Adipocyte (in vitro differentiated cells): ENCODE measurements around the gene PTPN13.
"Not testable (repeated sequence)": the region's sequence is repeated elsewhere in the genome, so short reads cannot be mapped to it uniquely, and the experiment has no call there.

Experiments
- DNase-seq: peaks from one replicate; pipeline ENCODE4 v3.0.0-alpha.2; 2015; ENCODE audit warnings: low read depth
- H3K27me3 ChIP-seq: replicated peaks from 2 replicates; pipeline ENCODE4 v1.7.0; 2013; ENCODE audit warnings: mild to moderate bottlenecking, low read length, moderate library complexity; ENCODE audit not compliant: control insufficient read depth, insufficient read depth
- H3K36me3 ChIP-seq: 2 replicates; pipeline ENCODE4 v1.7.0; 2013; ENCODE audit warnings: low read length, mild to moderate bottlenecking, moderate library complexity; ENCODE audit not compliant: control insufficient read depth, insufficient read depth, severe bottlenecking
- H3K4me1 ChIP-seq: 2 replicates; pipeline ENCODE4 v1.7.0; 2013; ENCODE audit warnings: mild to moderate bottlenecking, low read length, moderate library complexity; ENCODE audit not compliant: control insufficient read depth, insufficient read depth
- H3K4me3 ChIP-seq: 2 replicates; pipeline ENCODE4 v1.7.0; 2013; ENCODE audit warnings: mild to moderate bottlenecking, low read length, moderate library complexity
- H3K9ac ChIP-seq: 2 replicates; pipeline ENCODE4 v1.7.0; 2013; ENCODE audit warnings: mild to moderate bottlenecking, low read length, moderate library complexity
- H3K9me3 ChIP-seq: 2 replicates; pipeline ENCODE4 v1.7.0; 2013; ENCODE audit warnings: mild to moderate bottlenecking, low read length, moderate library complexity; ENCODE audit not compliant: control insufficient read depth

The PTPN13 gene

GRCh38 chr4:86679441-86679840 lies 85.3 kb downstream of the PTPN13 start:
- peaks cover 8% of the 10 kb centered on the region for H3K36me3 ChIP-seq
- no peaks in the 10 kb centered on the region for H3K9me3 ChIP-seq
- DNase-seq = no peak
- H3K4me3 ChIP-seq = no peak overlapping the region
- no peak overlapping the region for H3K9ac ChIP-seq
- no peaks in the 10 kb centered on the region for H3K27me3 ChIP-seq
- no peaks in the 10 kb centered on the region for H3K4me1 ChIP-seq

GRCh38 chr4:86683167-86683566 lies 89.1 kb downstream of the PTPN13 start:
- H3K27me3 ChIP-seq = no peaks in the 10 kb centered on the region
- no peaks in the 10 kb centered on the region for H3K4me1 ChIP-seq
- H3K36me3 ChIP-seq = peaks cover 8% of the 10 kb centered on the region
- no peak overlapping the region for H3K4me3 ChIP-seq
- no peak for DNase-seq
- H3K9me3 ChIP-seq = no peaks in the 10 kb centered on the region
- no peak overlapping the region for H3K9ac ChIP-seq

- Histone ChIP-seq H3K36me3 (peaks cover 11% of the 10 kb centered on the region), H3K4me3 (no peak overlapping the region), H3K27me3 (no peaks in the 10 kb centered on the region), H3K9me3 (no peaks in the 10 kb centered on the region), H3K9ac (no peak overlapping the region), H3K4me1 (no peaks in the 10 kb centered on the region)
- DNase-seq = no peak
Observed at GRCh38 chr4:86683983-86684382, 89.9 kb downstream of the PTPN13 start.

- H3K4me3 ChIP-seq = no peak overlapping the region
- peaks cover 21% of the 10 kb centered on the region for H3K36me3 ChIP-seq
- H3K9ac ChIP-seq = no peak overlapping the region
- H3K4me1 ChIP-seq = no peaks in the 10 kb centered on the region
- no peaks in the 10 kb centered on the region for H3K9me3 ChIP-seq
- H3K27me3 ChIP-seq = no peaks in the 10 kb centered on the region
- DNase-seq = peak; percentile 83
Observed at GRCh38 chr4:86685401-86685800, 91.3 kb downstream of the PTPN13 start.

GRCh38 chr4:86686741-86687140 lies 92.6 kb downstream of the PTPN13 start:
- Histone ChIP-seq H3K27me3 (no peaks in the 10 kb centered on the region), H3K36me3 (peaks cover 24% of the 10 kb centered on the region), H3K9me3 (no peaks in the 10 kb centered on the region), H3K4me3 (no peak overlapping the region), H3K4me1 (no peaks in the 10 kb centered on the region), H3K9ac (no peak overlapping the region)
- no peak for DNase-seq

GRCh38 chr4:86688026-86688425 lies 93.9 kb downstream of the PTPN13 start:
- no peak overlapping the region for H3K4me3 ChIP-seq
- H3K4me1 ChIP-seq = no peaks in the 10 kb centered on the region
- DNase-seq = no peak
- H3K9ac ChIP-seq = no peak overlapping the region
- peaks cover 25% of the 10 kb centered on the region for H3K36me3 ChIP-seq
- no peaks in the 10 kb centered on the region for H3K27me3 ChIP-seq
- H3K9me3 ChIP-seq = no peaks in the 10 kb centered on the region

- DNase-seq = no peak
Observed at GRCh38 chr4:86704601-86705000, 110.5 kb downstream of the PTPN13 start.

GRCh38 chr4:86706923-86707597 lies 112.9 kb downstream of the PTPN13 start:
- Histone ChIP-seq H3K9ac (no peak overlapping the region), H3K4me3 (no peak overlapping the region), H3K9me3 (no peaks in the 10 kb centered on the region), H3K27me3 (no peaks in the 10 kb centered on the region), H3K36me3 (peaks cover 5% of the 10 kb centered on the region), H3K4me1 (peaks cover 8% of the 10 kb centered on the region)
- peak; percentile 38 for DNase-seq

More at GRCh38 chr4:86704601-86705000, 110.5 kb downstream of the PTPN13 start:
- peaks cover 20% of the 10 kb centered on the region for H3K36me3 ChIP-seq
- H3K9me3 ChIP-seq = no peaks in the 10 kb centered on the region
- H3K4me3 ChIP-seq = no peak overlapping the region
- H3K27me3 ChIP-seq = no peaks in the 10 kb centered on the region
- H3K4me1 ChIP-seq = peaks cover 8% of the 10 kb centered on the region
- no peak overlapping the region for H3K9ac ChIP-seq

- no peak overlapping the region for H3K4me3 ChIP-seq
- no peak for DNase-seq
- H3K9ac ChIP-seq = no peak overlapping the region
- H3K4me1 ChIP-seq = peaks cover 4% of the 10 kb centered on the region
- no peaks in the 10 kb centered on the region for H3K27me3 ChIP-seq
- H3K9me3 ChIP-seq = no peaks in the 10 kb centered on the region
- H3K36me3 ChIP-seq = peaks cover 37% of the 10 kb centered on the region
Observed at GRCh38 chr4:86717651-86718050, 123.5 kb downstream of the PTPN13 start.

GRCh38 chr4:86718152-86718551 lies 124.0 kb downstream of the PTPN13 start:
- peaks cover 42% of the 10 kb centered on the region for H3K36me3 ChIP-seq
- peaks cover 4% of the 10 kb centered on the region for H3K4me1 ChIP-seq
- no peak for DNase-seq
- no peaks in the 10 kb centered on the region for H3K9me3 ChIP-seq
- H3K4me3 ChIP-seq = no peak overlapping the region
- no peak overlapping the region for H3K9ac ChIP-seq
- no peaks in the 10 kb centered on the region for H3K27me3 ChIP-seq

GRCh38 chr4:86719149-86719548 lies 125.0 kb downstream of the PTPN13 start:
- H3K36me3 ChIP-seq = peaks cover 48% of the 10 kb centered on the region
- H3K9ac ChIP-seq, H3K4me1 ChIP-seq, H3K27me3 ChIP-seq, DNase-seq, H3K4me3 ChIP-seq, H3K9me3 ChIP-seq: not testable (repeated sequence)

GRCh38 chr4:86720508-86721068 lies 126.5 kb downstream of the PTPN13 start:
- peaks cover 4% of the 10 kb centered on the region for H3K4me1 ChIP-seq
- H3K4me3 ChIP-seq = no peak overlapping the region
- no peak overlapping the region for H3K9ac ChIP-seq
- no peak for DNase-seq
- H3K27me3 ChIP-seq = no peaks in the 10 kb centered on the region
- no peaks in the 10 kb centered on the region for H3K9me3 ChIP-seq
- H3K36me3 ChIP-seq = peaks cover 45% of the 10 kb centered on the region
